Lower leg skin (tissue), 4 donors: ENCODE data around the gene DNASE1. TPM values are rescaled to one million over a fixed set of nuclear protein-coding genes. Genes with fewer than 3 reads are reported as not detected.

ENCODE experiments used
- DNase-seq, 2 donors: peaks; one replicate each; pipeline ENCODE4 v3.0.0-alpha.2; 2019; ENCODE audit warnings: low spot score in 2 of 2
- H3K4me3 ChIP-seq: fragments of 200-600 bp; sonication (generic); 2 replicates; pipeline ENCODE4 v1.5.1; 2017; ENCODE audit warnings: mild to moderate bottlenecking, low read depth; ENCODE audit not compliant: poor library complexity, severe bottlenecking
- CTCF ChIP-seq, 3 donors: fragments of 450-650 bp; IDR thresholded peaks; one replicate each; pipeline ENCODE4 v1.5.1; 2016; ENCODE audit warnings: antibody characterized with exemption in 3 of 3, mild to moderate bottlenecking in 3 of 3, moderate library complexity in 2 of 3
- POLR2A ChIP-seq, 2 donors: fragments of 450-650 bp; IDR thresholded peaks; one replicate each; pipeline ENCODE4 v1.6.1; 2016 to 2017; ENCODE audit warnings: antibody characterized with exemption in 2 of 2, mild to moderate bottlenecking in 1 of 2, moderate library complexity in 1 of 2
- WGBS, 2 donors: methylation state at CpG; one replicate each; pipeline ENCODE4 v1.1.5; 2018; 5-methylcytosine and 5-hydroxymethylcytosine counted together
- intact Hi-C: fragments of 100-400 bp; cut with DNase I; formaldehyde crosslinking; loops from one replicate; pipeline ENCODE4 v1.15.0; 2023; ENCODE audit warnings: low total_unique reads
- total RNA-seq, 4 donors: library from RNA; depleted of rRNA; stranded (reverse); fragments of >200 nt; gene quantifications; one replicate each; pipeline ENCODE4 v1.1.0, GENCODE V29; 2016

The DNASE1 gene
- total RNA-seq, 4 donors from 2014 or later: 11.0 to 25.1 (median 14.2) TPM

GRCh38 chr16:3691761-3692160 lies 37.3 kb downstream of the DNASE1 start:
- no peak overlapping the region for H3K4me3 ChIP-seq
- TF ChIP-seq CTCF (IDR thresholded peaks at IDR 0.05) (no peak), POLR2A (IDR thresholded peaks at IDR 0.05) (no peak)
- WGBS, 2 donors: 65 to 75% methylated on average over 12 of the region's 12 CpGs
- intact Hi-C loops: loop anchor here (10.0 kb wide), 1 partner anchor 193 kb away; the partner anchor contains the start of gene CREBBP
- DNase-seq: no peak

GRCh38 chr16:3694051-3694450 lies 39.6 kb downstream of the DNASE1 start:
- WGBS, 2 donors: 91 to 92% methylated on average over 9 of the region's 9 CpGs
- intact Hi-C loops: loop anchor here (10.0 kb wide), 1 partner anchor 191 kb away; the partner anchor contains the start of gene CREBBP

GRCh38 chr16:3695610-3696369 lies 41.3 kb downstream of the DNASE1 start:
- intact Hi-C loops: loop anchor here (10.0 kb wide), 1 partner anchor 189 kb away; the partner anchor contains the start of gene CREBBP
- WGBS, 2 donors: 88 to 89% methylated on average over 19 of the region's 19 CpGs
- H3K4me3 ChIP-seq: no peak overlapping the region
- no peak for DNase-seq
- TF ChIP-seq POLR2A (IDR thresholded peaks at IDR 0.05) (no peak), CTCF (IDR thresholded peaks at IDR 0.05) (peak in 1 of 3 donors; percentile 10)

More at GRCh38 chr16:3694051-3694450, 39.6 kb downstream of the DNASE1 start:
- TF ChIP-seq CTCF (IDR thresholded peaks at IDR 0.05): no peak
- TF ChIP-seq POLR2A (IDR thresholded peaks at IDR 0.05): no peak
- no peak overlapping the region for H3K4me3 ChIP-seq
- no peak for DNase-seq

- no peak overlapping the region for H3K4me3 ChIP-seq
- DNase-seq: no peak
- intact Hi-C loops: loop anchor here (10.0 kb wide), 1 partner anchor 188 kb away; the partner anchor contains the start of gene CREBBP
- WGBS, 2 donors: 60 to 71% methylated on average over 13 of the region's 13 CpGs
- TF ChIP-seq POLR2A (IDR thresholded peaks at IDR 0.05) (no peak), CTCF (IDR thresholded peaks at IDR 0.05) (no peak)
Measured at GRCh38 chr16:3696425-3697218, 42.1 kb downstream of the DNASE1 start.

- TF ChIP-seq CTCF (IDR thresholded peaks at IDR 0.05) (no peak), POLR2A (IDR thresholded peaks at IDR 0.05) (no peak)
- H3K4me3 ChIP-seq: no peak overlapping the region
- DNase-seq: no peak
- WGBS, 2 donors: 49 to 77% methylated on average over 4 of the region's 4 CpGs
- intact Hi-C loops: loop anchor here (10.0 kb wide), 1 partner anchor 186 kb away; the partner anchor contains the start of gene CREBBP
Measured at GRCh38 chr16:3698941-3699340, 44.5 kb downstream of the DNASE1 start.
